Sigmoid colon (tissue), 4 donors: Measurements from ENCODE around the gene NTNG2.

Experiments
- CTCF ChIP-seq, 4 experiments: fragments of 450-650 bp in 3 of 4; fragments of 200-600 bp in 1 of 4; IDR thresholded peaks; one replicate each; pipeline ENCODE4 v1.5.1; 2016 to 2019; ENCODE audit warnings: antibody characterized with exemption in 4 of 4, mild to moderate bottlenecking in 3 of 4, moderate library complexity in 2 of 4
- EP300 ChIP-seq, 4 donors: sonication (generic); formaldehyde crosslinking; IDR thresholded peaks; one replicate each; pipeline ENCODE4 v1.6.1; 2017; ENCODE audit warnings: antibody characterized with exemption in 4 of 4
- POLR2A ChIP-seq, 2 donors: fragments of 450-650 bp; IDR thresholded peaks; one replicate each; pipeline ENCODE4 v1.6.1; 2016; ENCODE audit warnings: antibody characterized with exemption in 2 of 2, mild to moderate bottlenecking in 2 of 2, moderate library complexity in 2 of 2

GRCh38 chr9:132233138-132233537 lies 71.3 kb downstream of the NTNG2 start:
- TF ChIP-seq CTCF (IDR thresholded peaks at IDR 0.05), result no peak
- no peak for TF ChIP-seq POLR2A (IDR thresholded peaks at IDR 0.05)
- TF ChIP-seq EP300 (IDR thresholded peaks at IDR 0.05), result no peak
